AG20443 (cell line): ENCODE measurements around the gene CYCS.

Experiments
- DNase-seq: peaks from one replicate; pipeline ENCODE4 v3.0.0; 2012; ENCODE audit warnings: low spot score, mixed read lengths

Gene CYCS

DNA sequence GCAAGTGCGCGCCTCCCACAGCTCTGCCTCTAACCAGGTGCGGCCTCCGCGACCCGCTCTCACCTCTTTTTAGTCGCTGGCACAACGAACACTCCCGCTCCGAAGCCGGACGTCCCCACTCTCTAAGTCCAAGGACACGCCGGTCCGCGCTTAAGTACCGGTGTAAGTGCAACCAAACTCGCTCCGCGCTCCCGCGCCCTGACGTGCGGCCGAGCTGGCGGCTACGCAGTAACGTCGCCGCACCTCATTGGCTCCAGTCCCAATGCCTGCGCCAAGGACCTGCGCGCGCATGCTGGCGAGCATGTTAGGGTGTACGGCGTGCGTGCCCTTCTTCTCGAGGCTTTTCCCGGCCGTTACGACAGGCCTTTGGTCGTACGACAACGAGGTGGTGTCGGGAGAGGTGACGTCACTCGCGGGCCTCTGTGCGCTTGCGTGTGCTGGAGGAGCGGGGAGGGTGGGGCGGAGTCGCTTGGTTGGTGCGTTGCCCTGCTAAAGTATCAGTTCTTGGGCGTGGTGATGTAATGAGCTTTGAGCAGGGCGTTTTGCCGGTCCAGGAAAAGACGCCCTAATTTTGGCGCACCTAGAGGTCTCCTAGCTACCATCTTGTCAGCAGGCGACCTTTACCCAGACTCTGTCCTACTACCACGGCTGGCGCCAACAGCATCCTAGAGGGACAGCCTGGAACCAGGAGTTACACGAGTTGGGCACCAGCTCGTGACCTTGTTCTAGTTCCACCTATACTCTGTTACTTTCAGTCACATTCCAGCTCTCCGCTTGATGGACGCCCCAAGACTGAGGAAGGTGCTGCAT is at the start of gene CYCS:
Gene CYCS (minus strand): TSS at position 124 of the 810 bp plus-strand sequence. CDS start 1,141 bp downstream, outside the sequence.
- DNase-seq, result peak; percentile 99

DNA sequence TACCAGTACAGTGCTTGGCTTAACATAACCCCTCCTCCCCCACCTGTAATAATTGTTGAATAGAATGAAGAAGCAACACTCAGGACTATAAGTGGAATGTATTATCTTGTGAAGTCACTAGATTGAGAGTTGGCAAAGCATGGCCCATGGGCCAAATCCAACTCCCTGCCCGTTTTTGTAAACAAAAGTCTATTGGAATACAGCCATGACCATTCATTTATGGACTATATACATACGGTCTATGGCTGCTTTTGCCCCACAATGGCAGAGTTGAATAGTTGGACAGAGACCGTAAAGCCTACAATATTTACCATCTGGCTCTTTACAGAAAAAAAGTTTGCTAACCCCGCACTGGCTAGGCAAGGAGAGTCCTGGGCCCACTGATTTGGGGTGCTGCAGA is 48.1 kb upstream of the CYCS start:
- DNase-seq, result no peak

DNA sequence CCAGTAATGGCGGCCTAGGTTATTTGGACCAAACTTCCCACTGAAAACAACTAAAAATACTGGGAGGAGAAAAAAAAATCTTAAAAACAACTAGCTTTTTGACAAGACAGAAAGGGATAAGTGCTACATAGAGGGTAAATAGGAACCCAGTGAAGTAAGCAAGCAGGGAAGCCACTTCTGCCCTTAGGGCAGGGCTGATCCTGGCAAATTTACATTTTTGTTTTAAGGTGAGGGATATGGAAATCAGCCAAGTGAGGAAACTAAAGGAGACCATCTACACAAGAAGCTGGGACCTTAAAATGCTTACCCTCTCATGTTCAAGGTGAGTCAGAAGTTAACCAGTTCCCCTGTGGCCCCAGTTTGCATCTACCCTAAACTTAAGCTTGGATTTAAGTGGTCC is 46.5 kb upstream of the CYCS start:
- DNase-seq, result no peak

DNA sequence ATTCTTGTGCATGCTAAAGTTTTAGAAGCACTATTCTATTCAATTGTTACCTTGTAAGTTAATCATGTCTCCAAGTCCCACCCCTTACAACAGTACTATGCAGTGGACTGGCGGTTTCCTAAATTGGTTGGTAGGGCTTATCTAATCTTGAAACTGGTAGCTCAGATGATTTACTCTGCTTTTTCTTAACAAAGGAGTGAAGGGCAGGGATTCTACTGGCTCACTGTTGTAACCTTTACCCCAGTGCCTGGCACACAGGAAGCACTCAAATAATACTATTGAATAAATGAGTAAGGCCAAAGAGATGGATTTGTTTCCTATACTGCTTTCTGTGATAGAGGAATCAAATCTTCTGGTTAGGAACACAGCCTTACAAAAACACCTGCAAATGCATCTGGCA is 46.0 kb upstream of the CYCS start:
- no peak for DNase-seq

DNA sequence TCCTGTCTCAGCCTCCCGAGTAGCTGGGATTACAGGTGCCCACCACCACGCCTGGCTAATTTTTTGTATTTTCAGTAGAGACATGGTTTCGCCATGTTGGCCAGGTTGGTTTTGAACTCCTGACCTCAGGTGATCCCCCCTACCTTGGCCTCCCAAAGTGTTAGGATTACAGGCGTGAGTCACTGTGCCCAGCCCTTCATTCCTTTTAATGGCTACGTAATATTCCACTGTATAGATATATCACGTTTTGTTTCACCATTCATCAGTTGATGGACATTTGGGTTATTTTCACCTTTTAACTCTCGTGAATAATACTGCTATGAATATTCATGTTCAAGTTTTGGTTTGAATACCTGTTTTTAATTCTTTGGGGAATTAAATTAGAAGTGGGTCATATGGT is 44.6 kb upstream of the CYCS start:
- no peak for DNase-seq

DNA sequence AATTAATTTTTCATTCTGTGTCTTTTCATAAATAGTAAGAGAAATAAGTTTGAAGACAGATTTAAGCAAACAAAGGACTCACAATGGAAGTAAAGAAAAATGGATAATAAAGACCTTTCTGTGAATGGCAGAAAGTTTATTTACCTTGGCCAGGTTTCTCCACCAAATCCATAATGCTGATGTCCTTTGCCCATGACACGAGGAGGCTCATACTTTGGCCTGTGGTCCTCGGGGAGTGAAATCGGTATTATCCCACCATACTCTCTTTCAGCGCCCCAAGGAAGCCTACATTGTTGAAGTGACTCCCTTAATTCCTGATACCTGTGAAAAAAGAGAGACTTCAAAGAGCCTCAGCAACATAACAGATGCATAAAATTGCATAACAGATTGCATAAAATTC is 43.1 kb upstream of the CYCS start:
- DNase-seq, result no peak

DNA sequence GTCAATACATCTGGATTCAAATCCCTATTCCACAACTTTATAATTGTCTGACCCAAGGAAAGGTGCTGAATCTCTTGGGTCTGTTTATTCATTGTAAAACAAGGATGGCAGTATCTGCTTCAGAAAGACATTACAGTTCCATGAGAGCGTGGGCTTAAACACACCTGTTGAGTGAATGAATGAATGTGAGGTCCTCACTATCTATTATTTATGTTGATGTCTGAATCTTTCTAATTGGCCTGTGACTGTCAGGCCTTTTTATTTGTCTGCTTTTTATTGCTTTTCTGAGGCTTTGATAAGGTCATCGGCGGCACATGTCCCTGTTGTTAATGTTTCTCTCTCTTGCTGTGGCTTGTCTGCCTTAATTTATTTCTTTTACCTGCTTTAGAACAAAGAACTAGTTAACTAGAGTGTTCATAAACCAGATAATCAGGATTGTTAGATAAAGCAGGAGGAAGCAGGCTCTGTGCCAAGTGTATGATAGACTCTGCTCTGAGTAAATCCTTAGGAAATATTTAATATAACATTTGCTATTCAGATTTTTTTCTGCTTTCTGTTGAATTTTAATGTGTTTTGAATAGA is 42.3 kb upstream of the CYCS start:
- no peak for DNase-seq

DNA sequence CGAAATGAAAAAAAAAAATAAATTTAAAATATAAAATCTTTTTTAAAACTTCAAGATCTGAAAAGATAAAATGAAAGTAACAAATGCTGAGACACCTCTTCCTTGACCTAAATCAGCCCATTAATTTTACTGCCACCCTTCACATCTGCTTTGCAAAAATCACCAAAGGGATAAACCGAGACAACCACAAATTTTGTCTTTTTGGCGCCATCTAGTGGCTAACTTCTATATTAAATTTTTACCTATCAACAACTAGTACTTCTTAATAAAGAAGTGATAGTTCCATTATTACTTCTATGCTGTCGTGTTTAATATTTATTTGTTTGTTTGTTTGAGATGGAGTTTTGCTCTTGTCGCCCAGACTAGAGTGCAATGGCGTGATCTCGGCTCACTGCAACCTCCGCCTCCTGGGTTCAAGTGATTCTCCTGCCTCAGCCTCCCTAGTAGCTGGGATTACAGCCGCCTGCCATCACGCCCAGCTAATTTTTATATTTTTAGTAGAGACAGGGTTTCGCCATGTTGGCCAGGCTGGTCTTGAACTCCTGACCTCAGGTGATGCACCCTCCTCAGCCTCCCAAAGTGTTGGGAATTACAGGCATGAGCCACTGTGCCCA is 35.0 kb upstream of the CYCS start:
- peak; percentile 63 for DNase-seq

DNA sequence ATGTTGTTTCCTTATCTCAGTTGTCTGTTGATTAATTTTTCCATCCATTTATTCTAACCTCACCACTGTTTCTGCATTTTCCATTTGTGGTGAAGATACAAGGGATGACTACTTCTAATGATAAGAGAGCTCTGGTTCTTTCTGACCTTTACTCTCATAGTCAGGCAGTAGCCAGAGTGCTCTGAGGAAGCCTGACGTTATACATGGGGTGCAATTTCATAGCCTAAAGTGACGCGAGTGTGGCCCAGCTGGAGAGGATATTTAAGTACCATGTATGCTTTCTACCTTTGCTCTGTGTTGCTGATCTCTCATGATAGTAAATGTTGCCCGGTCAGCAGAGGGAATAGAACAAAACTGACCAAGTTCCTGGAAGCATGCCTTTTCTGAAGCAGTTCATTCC is 33.9 kb upstream of the CYCS start:
- DNase-seq, result no peak

DNA sequence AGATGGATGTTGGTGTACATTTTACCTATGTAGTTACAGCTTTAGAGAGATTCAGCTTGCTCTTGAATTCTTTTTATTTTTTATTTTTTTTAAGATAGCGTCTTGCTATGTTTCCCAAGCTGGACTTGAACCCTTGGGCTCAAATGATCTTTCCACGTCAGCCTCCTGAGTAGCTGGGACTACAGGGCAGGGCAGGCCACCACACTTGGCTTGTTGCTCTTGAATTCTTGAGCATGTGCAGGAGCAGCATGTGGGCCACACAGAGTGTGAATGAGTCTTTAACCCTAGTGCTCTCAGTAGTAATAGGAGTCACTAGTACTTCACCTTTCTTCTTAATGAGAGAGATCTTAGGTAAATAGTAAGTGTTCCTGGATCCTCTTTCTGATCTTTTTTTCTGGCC is 26.7 kb upstream of the CYCS start:
- DNase-seq, result no peak

DNA sequence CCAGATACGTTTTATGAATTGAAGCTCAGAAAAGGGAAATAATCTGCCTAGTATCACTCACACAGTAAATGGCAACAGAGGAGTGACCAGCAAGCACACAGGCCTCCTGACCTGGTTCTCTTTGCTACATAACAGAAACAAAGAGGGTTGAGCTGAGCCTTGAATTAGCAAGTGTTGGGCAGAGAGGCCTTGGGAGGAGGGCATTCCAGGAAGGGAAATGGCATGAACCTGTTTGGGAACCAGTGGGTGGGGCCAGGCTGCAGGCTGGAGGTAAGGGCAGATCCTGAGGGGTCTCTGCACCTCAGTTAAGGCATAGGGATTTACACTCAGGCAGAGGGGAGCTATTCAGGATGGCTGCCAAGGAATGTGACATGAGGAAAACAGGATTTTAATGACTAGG is 24.8 kb upstream of the CYCS start:
- DNase-seq, result no peak

DNA sequence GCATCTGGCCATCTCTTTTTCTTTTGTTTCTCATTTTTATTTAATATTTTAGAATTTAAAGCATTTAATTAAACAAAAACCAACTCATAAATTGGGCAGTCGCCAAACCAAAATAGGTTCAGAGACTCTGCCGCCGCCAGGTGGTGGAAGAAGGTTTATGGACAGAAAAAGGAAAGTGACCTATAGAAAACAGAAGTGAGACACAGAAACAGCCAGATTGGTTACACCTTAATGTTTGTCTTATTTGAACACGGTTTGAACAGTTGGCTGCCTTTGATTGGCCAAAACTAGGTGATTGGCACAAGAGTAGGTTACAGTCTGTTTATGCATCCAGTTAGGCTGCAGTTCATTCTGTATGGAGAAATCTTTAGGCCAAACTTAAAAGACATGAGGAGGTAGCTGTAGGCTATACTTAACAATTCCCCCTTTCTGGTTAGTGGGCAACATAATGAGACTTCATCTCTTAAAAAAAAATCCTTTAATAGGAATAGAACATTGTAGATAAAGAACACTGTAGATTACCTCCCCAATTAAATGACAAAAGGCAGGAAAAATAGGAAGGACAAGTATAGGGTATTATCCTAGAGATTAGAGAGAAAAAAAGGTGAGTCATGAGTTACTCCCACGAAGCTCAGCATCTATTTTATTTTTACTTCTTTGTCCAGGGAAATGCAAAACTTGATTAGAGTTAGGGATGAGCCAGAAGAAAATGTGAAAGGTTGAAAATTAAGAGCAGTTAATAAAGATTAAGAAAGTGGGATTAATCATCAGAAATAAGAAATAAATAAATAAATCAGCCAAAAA is 23.9 kb upstream of the CYCS start:
- DNase-seq, result no peak

DNA sequence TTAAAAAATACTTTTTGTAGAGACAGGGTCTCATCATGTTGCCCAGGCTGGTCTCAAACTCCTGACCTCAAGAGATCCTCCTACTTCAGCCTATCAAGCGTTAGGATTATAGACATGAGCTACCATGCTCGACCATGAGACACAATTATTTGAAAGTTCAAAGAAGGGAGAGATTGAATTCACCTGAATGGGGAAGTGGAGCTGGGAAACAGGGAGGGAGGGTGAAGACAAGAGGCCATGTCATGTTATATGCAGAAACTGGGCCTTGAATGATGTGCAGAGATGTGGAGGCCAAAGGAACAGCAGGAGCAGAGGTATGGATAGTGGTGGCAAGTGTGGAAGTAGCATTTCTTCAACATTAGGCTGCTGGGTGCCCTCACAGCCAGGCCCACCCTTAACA is 18.7 kb upstream of the CYCS start:
- no peak for DNase-seq

DNA sequence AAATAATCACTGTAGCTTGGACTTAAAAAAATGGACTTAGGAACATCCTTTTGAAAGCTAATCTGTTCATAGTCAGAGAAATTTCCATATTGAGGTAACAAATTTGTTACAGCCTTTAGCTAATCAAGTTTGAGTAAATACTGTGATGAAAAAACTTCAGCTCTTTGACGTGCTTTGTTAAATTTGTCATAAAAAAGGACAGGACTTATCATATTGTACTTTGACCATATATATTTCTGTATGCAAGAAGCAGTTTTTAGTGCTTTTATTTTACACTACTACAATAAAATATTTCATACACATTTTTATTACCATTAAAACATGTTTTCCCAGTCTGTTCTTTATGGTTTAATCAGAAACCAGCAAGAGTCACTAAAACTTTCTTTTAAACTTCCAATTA is 14.5 kb upstream of the CYCS start:
- no peak for DNase-seq

DNA sequence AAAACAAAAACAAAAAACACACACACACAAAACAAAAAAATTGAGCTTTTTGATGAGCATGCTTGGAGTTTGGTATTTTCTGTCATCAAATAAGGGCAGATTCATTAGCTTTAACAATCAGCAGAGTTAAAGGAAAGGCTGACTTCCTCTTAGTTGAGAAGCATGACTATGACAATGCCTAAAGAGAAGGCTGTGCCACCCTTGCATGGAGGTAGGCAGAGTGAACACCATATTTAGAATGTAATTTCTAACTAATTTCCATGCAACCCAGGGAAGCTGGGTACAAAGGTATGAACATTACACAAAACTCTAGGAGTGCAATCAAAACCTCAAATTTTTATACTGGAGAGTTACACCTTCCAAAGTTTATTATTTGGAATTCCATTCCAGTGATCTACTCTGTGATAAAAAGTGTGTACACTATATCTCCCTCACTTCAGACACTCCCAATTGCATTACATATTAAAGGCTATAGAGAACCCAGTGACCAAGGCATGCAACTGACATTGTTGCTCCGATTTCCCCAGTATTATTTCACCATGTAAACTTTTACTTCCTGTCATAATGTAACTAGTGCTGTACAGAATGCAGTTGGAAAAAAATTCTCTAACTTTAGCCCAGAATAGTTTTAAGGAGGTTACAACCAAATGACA is 9.4 kb upstream of the CYCS start:
- DNase-seq, result no peak

DNA sequence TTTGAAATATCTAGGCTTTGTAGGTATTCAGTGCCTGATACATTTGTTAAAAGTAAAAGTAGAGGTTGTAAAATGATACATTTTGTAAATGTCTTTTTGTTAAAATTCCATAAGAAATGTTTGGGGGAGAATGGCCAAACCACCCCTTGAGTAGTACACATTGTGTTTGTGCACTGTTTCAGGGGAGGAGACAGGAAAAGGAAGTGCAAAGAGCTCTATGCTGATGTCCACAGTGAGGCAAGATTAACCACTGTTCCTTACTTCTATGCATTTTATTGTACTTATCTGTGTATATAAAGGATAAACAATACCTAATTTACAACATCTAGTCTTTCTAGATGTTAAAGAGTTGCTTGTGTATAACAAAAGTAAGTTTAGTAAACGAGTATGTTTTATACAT is 7.4 kb upstream of the CYCS start:
- DNase-seq, result no peak

DNA sequence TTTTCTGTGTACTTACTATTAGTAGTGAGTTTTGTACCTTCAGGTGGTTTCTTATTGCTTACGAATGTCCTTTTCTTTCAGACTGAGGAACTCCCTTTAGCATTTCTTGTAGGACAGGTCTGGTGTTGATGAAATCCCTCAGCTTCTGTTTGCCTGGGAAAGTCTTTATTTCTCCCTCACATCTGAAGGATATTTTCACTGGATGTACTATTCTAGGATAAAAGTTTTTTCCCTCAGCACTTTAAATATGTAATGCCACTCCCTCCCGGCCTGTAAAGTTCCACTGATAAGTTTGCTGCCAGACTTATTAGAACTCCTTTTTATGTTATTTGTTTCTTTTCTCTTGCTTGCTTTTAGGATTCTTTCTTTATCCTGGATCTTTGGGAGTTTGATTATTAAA is 1.7 kb upstream of the CYCS start:
- DNase-seq, result no peak

DNA sequence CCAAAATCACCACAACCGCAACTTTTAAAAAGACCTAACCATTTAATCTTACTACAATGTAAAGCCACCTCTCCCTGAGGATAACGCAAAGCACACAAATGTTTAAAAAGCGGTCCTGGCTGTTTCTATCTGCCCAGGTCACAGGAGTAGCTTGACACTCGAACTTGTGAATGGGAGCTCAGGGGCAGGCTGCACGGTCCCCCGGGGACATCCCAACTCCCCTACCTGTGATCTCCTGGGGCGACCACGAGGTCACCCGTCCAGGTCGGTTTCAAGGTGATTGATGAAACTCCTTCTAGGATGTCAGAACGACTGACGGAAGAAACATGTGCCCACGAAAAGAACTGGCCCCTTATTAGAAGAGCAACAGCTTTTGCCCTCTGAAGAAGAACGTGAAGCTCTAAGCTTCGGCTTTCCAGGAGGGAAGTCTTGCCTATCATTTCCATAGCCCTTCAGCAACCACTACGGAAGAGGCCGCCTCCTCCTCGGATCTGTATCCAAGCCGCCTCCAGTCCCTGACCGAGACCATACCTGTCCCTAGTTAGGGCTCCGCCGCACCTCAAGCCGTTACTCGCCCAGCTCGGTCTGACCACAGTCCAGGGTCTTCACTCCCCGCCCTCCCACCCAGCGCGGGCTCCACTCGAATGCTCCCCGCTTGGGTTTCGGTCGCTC is 459 bp downstream of the CYCS start:
- DNase-seq, result peak; percentile 13

DNA sequence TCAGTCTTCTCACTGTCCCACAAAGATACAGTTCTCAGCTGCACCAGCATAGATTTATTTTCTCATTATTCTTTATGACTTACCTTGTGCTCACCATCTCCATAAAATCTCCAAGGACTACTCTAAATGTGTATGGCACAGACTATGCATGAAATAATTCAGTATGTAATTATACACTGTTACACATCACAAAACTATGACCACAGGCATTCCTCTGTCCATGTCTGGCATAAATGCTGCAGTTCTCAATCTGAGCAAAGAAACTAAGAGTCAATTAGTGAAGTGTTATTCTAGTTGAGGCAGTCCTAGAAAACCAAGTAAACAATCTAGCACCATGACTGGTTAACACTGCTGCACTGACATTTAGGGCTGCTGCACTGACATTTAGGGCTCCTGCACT is 2.7 kb downstream of the CYCS start:
- no peak for DNase-seq

DNA sequence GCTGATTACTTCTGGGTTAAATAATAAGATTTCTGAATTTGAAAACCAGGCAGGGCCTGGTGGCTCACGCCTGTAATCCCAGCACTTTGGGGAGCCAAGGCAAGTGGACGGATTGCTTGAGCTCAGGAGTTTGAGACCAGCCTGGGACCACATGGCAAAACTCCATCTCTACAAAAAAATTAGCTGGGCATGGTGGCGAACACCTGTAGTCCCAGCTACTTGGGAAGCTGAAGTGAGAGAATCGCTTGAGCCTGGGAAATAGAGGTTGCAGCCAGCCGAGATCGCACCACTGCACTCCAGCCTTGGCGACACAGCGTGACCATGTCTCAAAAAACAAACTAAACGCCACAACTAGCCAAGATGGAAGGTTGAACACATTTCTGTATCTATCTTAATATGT is 3.5 kb downstream of the CYCS start:
- DNase-seq, result no peak

DNA sequence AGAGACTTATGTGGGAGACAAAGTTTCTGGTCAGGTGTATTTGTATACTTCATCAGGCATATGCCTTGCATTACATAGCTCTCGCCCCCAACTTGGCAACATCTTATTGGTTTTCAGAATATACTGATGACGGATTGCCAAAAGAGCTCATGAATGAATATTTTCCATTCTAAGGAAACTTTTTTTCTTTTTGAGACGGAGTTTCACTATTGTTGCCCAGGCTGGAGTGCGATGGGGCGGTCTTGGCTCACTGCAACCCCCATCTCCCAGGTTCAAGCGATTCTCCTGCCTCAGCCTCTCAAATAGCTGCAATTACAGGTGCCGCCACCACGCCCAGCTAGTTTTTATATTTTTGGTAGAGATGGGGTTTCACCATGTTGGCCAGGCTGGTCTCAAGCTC is 6.0 kb downstream of the CYCS start:
- DNase-seq, result no peak
